ENCODE results near the gene ANKLE2. TPM values are rescaled to one million over a fixed set of nuclear protein-coding genes. Genes with fewer than 3 reads are reported as not detected.

The ANKLE2 gene
- polyA plus RNA-seq, 1 of the 3 experiments (the other 2 are of a cell fraction): 55.1 TPM

- TF ChIP-seq USF1 (IDR thresholded peaks at IDR 0.05; ENCODE audit: borderline replicate concordance, low read depth): no peak
These were observed 38.4 kb downstream of the ANKLE2 start (continued) for GRCh38 chr12:132723015-132723763.

- Histone ChIP-seq H3K9me3 (no peaks in the 10 kb centered on the region), H4K20me1 (ENCODE audit: insufficient read depth) (peaks cover 28% of the 10 kb centered on the region), H3K4me3 (ENCODE audit: low read depth in 2 of 2, low read length in 1 of 2) (no peak overlapping the region), H3K4me1 (ENCODE audit: control insufficient read depth in 1 of 2, insufficient read depth in 2 of 2, low read depth in 1 of 2, low read length in 1 of 2) (no peaks in the 10 kb centered on the region), H3K4me2 (no peak overlapping the region), H3K27ac (ENCODE audit: low read depth in 2 of 2, low read length in 1 of 2) (no peak overlapping the region), H3F3A (replicated peaks; ENCODE audit: insufficient read depth) (peaks cover 28% of the 10 kb centered on the region), H3K9ac (no peak overlapping the region), H3K36me3 (replicated peaks in 1 of 2; ENCODE audit: control insufficient read depth in 1 of 2, insufficient read depth in 2 of 2, low read length in 1 of 2) (peaks cover 39 to 62% of the 10 kb centered on the region in 2 experiments), H3K79me2 (ENCODE audit: insufficient read depth) (peaks cover 22% of the 10 kb centered on the region; the same call in 1 of the 2 replicates), H3K27me3 (ENCODE audit: insufficient read depth) (no peaks in the 10 kb centered on the region), H2AFZ (ENCODE audit: low read depth) (no peak overlapping the region), H3K9me2 (no peaks in the 10 kb centered on the region)
- DNase-seq: no peak
- no peak for TF ChIP-seq EP300 (IDR thresholded peaks at IDR 0.05; ENCODE audit: borderline replicate concordance in 1 of 2, low read depth in 1 of 2, low read length in 1 of 2)
- no peak for TF ChIP-seq MEF2A (IDR thresholded peaks at IDR 0.05; ENCODE audit: borderline replicate concordance, low read depth)
- no peak for TF ChIP-seq IRF3 (IDR thresholded peaks at IDR 0.05; ENCODE audit: low read depth, low read length)
- no peak for TF ChIP-seq RCOR1 (IDR thresholded peaks at IDR 0.05; ENCODE audit: low read length)
- TF ChIP-seq REST (IDR thresholded peaks at IDR 0.05; ENCODE audit: low read depth, low read length): no peak
- no peak for TF ChIP-seq ZBTB33 (IDR thresholded peaks at IDR 0.05; ENCODE audit: borderline replicate concordance, low read depth)
- TF ChIP-seq SIN3A (IDR thresholded peaks at IDR 0.05; ENCODE audit: borderline replicate concordance, low read depth, low read length): no peak
- no peak for TF ChIP-seq USF2 (IDR thresholded peaks at IDR 0.05; ENCODE audit: borderline replicate concordance, low read depth, low read length)
- no peak for TF ChIP-seq FOXM1 (IDR thresholded peaks at IDR 0.05; ENCODE audit: low read depth)
- no peak for TF ChIP-seq RXRA (IDR thresholded peaks at IDR 0.05; ENCODE audit: borderline replicate concordance, low read depth)
- TF ChIP-seq MXI1 (IDR thresholded peaks at IDR 0.05; ENCODE audit: low read depth, low read length): no peak
- no peak for TF ChIP-seq GATA2 (CRISPR knock-in tag; IDR thresholded peaks at IDR 0.05)
- ChIA-PET CTCF (no interaction called here), POLR2A (interaction anchor here (1.0 kb wide), 1 partner anchor 10 kb away, joined by 5 read pairs; the partner anchor contains the start of gene PGAM5)
- 93% methylated on average over 24 of the region's 25 CpGs for WGBS (ENCODE audit: low lambda C conversion rate)
These were observed 40.9 kb downstream of the ANKLE2 start for GRCh38 chr12:132720606-132721345.

Measured in SK-N-SH (cell line).